HG03097 (cell line): ENCODE results near the gene PHF14.

Experiments
- ATAC-seq: cut with Tn5 transposase; IDR thresholded peaks from one replicate; pipeline ENCODE4 v1.9.1; 2021; ENCODE audit not compliant: unreplicated experiment, low FRiP score

PHF14 gene

DNA sequence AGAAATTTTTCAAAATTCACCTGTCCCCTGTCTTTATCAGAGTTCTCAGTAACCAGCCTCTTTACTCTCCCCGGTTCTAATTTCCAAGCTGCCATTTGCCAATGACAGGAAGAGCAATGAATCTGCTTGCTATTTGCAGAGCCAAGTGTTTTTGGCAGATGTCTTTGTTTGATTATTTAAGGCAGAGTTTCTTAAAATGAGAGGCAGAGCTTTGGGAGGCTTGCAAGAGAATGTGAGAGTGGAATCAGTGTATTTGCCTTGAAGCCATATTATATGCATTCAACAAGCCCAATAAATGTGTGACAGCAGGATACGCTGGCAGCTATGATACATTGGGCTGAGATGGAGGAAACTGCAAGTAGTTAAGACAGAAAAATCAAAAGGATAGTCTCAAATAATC lies 196.5 kb downstream of the PHF14 start:
- ATAC-seq, result no peak

DNA sequence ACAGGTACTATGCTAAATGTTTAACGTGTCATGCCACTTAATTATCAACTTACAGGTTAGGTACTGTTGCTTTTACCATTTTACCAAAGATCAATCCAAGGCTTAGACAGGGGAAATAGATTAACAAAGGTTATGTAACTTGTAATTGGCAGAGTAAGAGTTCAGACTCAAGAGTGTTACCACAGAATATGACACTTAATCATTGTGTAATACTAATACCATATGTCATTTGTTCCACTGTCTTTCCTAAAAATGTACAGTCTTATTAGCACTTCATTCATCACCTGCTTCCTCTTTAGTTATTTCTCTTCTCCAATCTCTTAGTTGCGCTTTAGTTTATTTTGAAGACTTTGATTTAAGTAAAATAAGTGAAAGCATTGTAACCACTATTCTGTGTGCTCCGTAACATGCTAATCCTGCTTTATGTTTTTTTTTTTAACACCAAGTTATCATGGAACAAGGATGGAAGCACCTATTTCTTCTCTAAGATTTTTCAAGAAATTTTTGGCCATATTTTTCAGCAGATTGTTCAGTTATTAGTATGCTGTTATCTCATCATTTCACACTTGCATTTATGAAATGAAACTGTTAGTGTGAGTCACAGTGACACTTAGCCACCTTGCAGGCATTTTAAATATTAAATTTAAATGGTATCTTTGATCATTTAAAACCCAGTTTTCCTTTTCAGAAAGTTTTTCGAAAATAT lies 197.3 kb downstream of the PHF14 start:
- ATAC-seq, result no peak

DNA sequence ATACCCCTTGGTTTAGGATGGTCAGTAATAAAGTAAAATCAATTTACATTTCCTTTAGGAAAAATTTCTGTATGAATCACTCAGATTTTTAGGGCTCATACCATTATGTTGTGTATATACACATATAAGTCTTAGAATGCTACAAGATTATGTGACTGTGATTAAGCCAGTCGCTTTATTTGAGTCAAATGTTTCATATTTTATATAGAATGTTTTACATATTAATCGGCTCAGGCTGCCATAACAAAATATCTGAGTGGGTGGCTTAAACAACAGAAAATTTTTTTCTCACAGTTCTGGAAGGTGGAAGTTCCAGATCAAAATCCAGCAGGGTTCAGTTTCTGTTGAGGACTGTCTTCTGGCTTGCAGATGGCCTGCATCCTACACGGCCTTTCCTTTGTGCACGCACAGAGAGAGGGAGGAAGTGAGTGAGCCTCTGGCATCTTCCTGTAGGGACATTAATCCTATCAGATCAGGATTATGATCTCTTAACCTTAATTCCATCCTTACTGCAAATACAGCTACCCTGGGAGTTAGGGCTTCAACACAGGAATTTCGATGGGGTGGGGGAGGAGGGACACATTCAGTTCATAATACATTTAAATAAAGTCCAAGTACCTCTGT lies 198.0 kb downstream of the PHF14 start:
- ATAC-seq, result no peak

DNA sequence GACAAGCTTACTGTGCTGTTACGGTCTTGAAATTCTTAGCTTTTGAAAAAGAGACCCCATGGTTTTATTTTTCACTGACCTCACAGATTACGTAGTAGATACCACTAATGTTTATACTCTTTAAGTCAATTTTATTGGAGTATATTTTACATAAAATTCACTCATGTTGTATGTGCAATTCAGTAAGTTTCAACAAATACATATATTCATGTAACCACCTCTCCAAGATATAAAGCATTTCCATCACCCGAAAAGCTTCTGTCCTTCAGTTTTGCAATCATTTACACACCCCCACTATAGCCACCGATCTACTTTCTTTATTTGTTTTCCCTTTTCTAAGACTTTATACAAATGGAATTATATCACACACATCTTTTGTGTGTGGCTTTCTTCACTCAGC lies 199.2 kb downstream of the PHF14 start:
- no peak for ATAC-seq

DNA sequence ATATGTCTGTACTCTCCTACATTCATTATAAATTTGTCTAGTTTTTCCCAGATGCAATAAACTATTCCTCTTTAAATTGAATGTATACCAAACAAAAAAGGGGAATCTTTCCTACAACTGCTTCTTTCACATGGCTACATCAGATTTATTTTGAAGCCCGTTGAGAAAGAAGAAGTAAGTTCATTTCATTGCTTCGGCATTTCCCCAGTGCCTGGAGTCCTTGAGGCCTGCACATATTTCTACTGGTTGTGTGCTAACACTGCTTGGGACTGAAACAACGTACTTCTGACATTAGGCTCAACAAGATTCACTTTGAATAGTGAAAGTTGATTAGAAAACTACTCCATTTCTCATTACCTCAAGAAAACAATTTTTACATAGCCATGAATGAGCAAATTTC lies 201.7 kb downstream of the PHF14 start:
- no peak for ATAC-seq

DNA sequence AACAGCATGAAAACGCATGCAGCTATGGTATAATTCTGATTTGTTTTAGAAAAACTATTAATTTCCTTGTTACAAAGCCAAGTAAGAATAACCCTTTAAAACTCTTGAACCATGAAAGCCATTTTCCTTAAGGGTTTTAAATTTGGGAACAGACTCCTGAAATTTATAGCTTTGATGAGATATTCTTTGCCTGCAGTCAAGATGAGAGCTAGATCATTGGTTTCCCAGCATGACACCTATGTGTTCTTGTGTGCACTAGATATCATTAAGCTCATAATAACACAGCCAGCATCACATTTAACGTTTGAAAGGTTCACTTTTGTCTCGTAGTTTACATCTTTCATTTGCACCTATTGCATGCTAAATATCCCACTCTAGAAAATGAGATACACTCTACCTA lies 202.2 kb downstream of the PHF14 start:
- ATAC-seq, result no peak

DNA sequence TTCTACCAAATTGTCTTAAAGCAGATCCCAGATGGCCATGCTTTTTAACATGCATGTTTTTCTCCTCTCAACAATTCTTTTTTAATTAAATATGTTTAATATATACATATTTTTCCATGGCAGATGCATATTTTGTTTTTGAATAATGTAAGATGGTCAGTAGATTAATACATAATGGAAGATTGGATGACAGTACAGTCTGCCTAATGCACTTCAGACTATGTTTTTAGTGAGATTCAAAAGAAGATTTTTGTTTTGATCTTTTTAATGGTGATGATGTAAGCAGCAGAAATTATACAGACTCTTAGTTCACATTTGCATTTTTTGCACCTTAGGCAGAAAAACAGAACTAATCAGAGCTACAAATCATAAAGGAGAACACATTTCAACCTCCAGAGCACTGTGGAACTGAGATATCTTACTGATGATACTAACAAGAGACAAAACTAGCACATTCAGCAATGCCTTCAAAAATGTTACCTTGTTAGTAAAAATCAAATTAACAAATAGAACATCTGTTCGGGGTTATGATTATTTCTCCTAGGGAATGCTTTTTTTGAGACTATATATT lies 203.4 kb downstream of the PHF14 start:
- no peak for ATAC-seq

DNA sequence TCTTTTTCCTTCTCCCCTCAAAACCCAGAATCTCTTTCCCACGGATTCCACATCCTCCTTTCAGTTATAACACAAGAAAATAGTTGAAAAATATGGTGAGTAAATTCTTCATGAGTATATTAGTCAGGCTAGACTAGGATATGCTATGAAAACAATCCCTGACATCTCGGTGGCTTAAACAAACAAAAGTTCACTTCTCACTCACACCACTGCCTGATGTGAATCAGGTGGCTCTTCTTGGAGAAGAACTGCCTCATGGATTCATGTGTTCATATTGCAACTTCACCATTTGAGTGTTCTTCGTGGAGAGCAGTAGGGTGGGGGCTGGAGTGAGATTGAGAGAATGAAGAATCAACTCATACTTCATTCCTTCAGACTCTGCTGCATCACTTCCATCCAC lies 204.1 kb downstream of the PHF14 start:
- no peak for ATAC-seq

DNA sequence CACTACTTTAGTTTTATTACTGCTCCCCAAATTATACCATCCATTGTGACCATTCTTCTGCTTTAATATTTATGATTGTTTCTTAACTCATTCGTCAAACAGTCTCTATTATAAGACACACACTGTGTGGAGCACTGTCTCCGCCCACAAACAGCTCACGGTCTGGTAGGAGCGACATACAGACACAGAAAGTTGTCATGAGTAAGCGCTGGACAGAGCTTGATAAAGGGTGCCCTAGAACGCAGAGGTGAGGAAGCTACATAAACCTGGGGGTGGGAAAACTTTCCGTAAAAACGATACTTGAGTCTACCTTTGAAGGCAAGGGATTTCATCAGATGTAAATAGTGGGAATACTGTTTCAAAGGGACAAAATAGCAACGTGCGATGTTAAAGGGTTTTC lies 207.9 kb downstream of the PHF14 start:
- no peak for ATAC-seq

DNA sequence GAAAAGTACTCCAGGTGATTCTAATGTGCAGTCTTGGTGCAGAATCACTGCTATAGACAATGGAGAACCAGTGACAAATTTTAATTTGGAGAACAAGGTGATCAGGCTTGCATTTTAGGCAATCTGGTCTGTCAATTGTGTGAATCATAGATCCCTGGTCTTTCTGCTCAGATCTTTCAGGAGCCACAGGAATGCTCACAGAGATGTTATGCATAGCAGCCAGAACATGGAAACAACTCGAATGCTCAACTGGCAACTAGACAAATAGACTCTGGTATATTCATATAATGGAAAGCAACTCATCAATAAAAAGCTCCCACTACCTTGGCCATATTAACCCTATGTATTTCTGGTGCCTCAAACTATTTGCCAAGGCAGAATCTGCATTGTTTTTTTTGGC lies 209.1 kb downstream of the PHF14 start:
- ATAC-seq, result no peak

DNA sequence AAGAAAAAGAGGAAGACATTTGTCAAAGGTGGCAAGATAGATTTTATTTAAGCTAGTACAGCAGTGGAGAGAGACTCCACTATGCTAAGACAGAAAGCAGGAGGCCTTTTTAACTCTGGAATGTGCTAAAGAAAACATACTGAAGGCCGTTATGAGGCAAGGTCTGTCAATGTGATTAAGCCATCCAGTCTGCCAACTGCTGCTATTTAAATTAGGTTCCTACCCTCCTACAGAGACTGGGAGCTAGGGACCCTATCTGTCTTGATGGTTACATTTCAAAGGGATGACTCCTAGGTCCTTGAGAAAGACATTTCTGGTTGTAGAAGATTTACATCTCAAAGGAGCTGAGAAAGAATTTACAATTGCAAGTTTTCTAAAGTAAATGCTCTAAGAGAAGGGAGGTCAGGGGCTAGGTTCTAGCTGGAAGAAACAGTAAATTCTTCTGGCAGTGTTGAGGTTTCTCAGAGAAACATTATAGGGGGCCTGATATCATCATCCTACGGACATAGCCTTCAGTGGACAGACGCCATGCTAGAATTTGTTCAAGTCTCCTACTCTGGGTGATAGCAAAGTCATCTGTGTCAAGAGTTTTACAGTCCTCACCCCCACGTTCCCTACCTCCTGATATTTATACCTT lies 211.6 kb downstream of the PHF14 start:
- ATAC-seq, result no peak

DNA sequence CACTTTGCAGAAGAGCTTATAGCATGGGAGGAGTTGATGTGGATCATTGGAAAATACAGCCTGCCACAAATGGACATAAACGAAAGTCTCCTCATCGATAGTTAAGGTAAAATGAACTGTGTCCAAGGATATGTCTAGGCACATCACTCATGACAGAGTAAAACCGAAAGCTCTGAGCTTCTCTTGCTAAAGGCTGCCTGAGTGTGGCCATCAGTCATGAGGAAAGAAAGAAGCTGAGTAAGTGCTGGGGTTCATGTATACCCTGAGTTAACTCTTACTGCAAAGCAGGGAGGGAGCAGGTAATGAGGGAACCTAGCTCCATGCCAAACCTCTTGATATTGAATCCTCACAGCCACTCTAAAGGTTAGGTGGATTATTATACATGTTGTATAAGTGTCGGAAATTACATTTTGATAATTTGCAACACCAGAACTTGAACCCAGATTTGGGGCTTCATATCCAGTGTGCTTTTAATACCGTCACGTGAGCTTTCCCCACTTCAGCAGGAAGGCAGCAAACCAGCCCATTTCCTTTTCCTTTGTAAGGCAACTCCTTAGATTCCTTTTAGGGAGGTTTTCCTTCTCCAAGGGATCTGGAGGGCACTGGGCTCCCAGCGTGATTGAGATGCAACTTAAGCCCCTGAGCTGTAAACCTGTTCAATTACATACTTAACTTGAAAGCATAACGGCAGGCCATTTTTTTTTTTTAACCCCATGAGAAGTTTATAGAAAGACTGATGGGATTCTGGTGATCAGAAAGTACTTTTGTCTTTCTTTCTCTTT lies 215.0 kb downstream of the PHF14 start:
- no peak for ATAC-seq

DNA sequence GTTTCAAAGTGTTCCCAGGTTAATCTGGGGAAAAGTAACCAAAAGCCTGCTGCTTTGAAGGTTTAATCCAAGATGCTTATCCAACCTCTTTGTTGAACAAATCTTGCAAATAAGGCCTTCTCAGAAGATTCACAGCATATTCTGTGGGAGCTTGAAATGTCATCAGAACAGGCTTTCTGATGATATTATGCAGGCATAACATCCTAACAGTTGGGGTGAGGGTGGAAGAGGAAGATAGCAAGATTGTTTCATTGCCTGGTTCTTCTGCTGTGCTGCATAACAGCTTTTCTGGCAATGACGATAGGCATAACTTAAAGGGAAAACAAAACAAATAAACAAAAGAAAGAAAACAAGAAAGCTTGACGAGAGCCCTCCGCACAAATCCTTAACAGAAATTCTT lies 217.4 kb downstream of the PHF14 start:
- ATAC-seq, result no peak

DNA sequence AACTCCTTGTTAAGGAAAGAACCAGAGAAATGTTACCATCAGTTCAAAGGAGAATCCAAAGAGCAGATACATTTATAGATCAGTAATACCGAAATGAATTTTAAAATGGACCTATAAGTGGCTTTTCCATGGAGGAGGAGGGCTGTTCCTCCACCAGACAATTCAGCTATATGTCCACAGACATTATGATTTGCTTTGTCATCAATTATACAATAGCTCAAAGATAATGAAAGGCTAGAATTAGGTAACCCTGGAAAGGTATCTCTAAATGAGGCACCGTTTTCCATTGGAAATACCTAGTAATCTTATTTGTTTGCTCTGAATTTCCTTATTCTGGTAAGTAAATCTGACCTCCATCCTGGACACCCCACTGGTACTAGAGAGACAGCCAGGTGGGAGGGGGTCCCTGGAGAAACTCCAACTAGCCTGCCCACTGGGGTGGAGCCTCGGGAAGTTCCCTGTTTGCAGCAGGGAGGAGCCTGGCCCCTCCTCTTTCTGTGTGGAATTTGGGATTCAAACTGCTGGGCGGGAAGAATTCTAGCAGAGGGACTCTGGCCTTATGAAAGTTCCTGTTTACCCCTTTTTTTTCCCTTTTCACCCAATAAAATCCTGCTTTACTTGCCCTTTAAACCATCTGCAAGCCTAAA lies 218.0 kb downstream of the PHF14 start:
- no peak for ATAC-seq

DNA sequence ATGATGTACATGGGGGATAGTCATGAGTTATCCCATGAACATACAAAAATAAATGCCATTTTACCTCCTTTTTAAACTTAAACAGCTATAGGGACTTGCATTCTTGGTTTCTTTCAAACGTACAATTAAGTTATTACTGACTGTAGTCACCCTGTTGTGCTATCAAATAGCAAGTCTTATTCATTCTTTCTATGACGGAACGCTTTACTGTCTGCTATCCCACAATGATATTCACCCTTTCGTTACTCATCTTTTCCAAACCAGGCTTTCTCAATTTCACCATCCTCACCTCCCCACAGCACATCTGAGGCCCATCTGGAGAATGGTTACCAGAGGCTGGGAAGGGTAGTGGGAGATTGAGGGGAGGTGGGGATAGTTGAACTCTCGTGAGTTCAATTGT lies 218.8 kb downstream of the PHF14 start:
- ATAC-seq, result no peak

DNA sequence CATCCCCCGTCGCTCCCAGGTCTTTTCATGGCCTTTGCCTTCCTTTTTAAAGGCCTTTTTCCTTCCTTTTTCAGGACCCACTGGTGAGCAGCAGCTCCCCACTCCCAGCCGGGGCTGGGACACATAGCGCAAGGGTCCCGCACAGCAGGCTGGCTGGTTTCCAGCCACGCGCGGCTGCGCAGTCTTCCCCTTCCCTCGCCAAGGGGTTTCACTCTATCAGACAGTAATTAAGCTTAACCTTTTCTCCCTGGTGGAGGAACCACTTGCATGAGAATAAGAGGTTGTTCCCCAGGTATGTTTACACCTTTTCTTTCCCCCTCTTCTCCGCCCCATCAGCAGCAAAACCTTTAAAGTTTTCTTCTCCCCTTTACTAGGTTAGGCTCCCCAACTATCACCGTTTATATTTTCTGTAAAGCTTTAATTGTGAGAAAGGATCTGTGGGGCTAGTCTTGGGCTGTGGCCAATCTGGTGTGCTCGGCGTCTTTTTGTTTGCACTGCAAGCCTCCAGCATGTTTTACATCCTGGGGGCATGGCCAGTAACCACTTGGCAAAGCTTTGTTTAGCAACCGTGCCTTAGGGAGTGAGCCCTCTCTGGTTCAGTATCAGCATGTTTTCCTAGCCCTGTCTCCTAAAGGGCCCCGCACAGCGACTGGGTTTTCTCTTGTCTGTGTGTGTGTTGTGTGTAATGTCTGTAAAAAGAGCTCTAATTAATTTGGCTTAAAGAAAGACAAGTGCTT lies 219.6 kb downstream of the PHF14 start:
- ATAC-seq, result no peak

DNA sequence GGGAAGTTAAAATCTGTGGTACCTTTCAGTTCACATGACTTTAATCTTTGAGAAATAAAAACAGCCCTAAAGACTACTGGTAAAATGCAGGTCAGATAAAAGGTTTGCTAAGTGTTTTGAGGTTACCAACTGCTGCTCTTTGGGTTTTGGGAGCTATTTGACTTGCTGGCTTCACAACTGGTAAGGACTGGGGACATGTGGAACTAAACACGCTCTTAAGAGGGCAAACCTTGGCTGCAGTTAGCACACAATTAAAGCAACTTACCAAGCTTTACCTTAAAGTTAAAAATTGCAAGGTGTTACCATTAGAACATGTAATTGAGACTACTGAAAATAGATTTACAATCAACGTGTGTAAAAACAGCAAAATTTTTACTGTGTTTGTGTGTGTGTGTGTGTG lies 220.2 kb downstream of the PHF14 start:
- ATAC-seq, result no peak

DNA sequence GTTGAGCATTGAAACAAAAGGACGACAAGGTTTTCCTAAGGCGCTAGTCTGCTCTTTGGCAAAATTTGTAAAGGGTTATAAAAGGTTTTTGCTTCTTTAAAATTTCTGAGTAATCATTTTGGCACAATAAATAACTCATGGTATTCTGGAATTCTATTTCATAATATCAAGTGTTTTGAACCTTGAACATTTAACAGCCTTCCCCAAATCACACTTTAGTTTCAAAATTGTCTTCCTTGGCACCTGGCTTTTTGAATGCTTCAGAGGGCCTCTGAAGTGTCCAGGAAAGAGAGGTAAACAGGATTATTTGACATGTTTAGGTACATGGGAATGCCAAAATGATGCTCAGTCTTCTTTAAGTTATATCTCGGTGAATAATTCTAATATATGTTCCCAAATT lies 220.8 kb downstream of the PHF14 start:
- no peak for ATAC-seq

DNA sequence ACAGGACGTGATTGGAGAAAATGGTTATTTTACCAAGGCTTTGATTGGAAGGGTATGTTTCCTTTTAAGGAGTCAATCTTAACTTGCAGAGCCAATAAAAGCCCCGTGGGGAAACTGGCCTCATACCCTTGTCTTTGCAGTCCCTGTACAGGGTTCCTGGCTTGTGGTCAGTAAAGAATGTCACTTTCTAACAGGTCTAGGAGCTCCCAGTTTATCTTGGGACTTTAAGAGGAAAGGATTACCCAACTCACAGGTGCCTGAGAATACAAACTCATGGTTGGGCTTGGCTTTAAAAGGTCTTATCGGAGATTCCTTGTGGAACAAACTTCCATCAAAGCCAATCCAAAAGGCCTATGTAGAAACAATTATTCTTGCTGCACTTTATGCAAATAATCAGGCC lies 221.8 kb downstream of the PHF14 start:
- ATAC-seq, result no peak

DNA sequence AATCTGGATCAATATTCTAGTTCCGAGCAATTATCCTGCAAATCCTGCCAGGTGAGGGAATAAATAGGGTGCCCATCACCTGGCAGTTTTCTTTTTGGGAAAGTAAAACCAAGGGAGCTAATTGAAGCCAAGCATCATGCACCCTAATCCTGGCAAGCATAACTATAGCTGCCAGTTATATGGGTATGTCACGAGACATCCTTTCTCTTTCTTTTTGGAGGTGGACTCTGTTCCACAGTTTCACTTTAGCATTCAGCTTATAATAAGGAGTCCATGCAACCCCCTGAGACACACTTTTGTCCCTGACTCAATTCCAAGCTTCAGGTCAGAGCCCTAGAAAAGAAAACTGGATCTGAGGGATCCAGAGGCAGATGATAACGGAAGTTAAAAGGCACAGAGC lies 222.5 kb downstream of the PHF14 start:
- ATAC-seq, result no peak
